OCI-LY3 (cell line): ENCODE data around the gene TESK2.

Source experiments
- H2AFZ ChIP-seq: fragments of 200-600, 300-600 bp; shearing (Covaris generic); 2 replicates; pipeline ENCODE4 v1.6.0; 2014; ENCODE audit warnings: antibody characterized with exemption, low read depth, low read length
- H3K27ac ChIP-seq: fragments of 200-600, 300-600 bp; sonication (generic); 2 replicates; pipeline ENCODE4 v1.5.1; 2014; ENCODE audit warnings: mild to moderate bottlenecking, low read length, moderate library complexity, mixed read lengths
- H3K27me3 ChIP-seq: fragments of 200-600, 300-600 bp; sonication (generic); 2 replicates; pipeline ENCODE4 v1.6.1; 2014; ENCODE audit warnings: low read depth, low read length, mixed read lengths
- H3K36me3 ChIP-seq: fragments of 200-600, 300-600 bp; sonication (generic); replicated peaks from 2 replicates; pipeline ENCODE3; 2014; ENCODE audit warnings: low read depth, low read length, mixed read lengths
- H3K4me1 ChIP-seq: fragments of 300-600, 200-600 bp; sonication (generic); 2 replicates; pipeline ENCODE4 v1.6.1; 2014; ENCODE audit warnings: low read length, mixed read lengths
- H3K4me2 ChIP-seq: fragments of 200-600, 300-600 bp; sonication (generic); 2 replicates; pipeline ENCODE4 v1.6.1; 2014; ENCODE audit warnings: low read length, mixed read lengths
- H3K4me3 ChIP-seq: fragments of 300-600, 200-600 bp; sonication (generic); 2 replicates; pipeline ENCODE4 v1.5.1; 2014; ENCODE audit warnings: antibody characterized with exemption, mild to moderate bottlenecking, low read length, moderate library complexity
- H3K79me2 ChIP-seq: fragments of 300-600, 200-600 bp; shearing (Covaris generic); 2 replicates; pipeline ENCODE4 v1.6.1; 2014; ENCODE audit warnings: mild to moderate bottlenecking, low read length, mixed read lengths
- H3K9ac ChIP-seq: fragments of 300-600, 200-600 bp; shearing (Covaris generic); 2 replicates; pipeline ENCODE4 v1.6.0; 2014; ENCODE audit warnings: mild to moderate bottlenecking, low read length, moderate library complexity
- H3K9me3 ChIP-seq: fragments of 200-600, 300-600 bp; shearing (Covaris generic); 2 replicates; pipeline ENCODE4 v1.6.1; 2014; ENCODE audit warnings: low read length, mixed read lengths; ENCODE audit not compliant: insufficient read depth
- H4K20me1 ChIP-seq: fragments of 200-600, 300-600 bp; sonication (generic); 2 replicates; pipeline ENCODE4 v1.6.1; 2016; ENCODE audit warnings: low read length, mixed read lengths; ENCODE audit not compliant: insufficient read depth
- EZH2phosphoT487 ChIP-seq: fragments of 200-600 bp; shearing (Covaris generic); IDR thresholded peaks from 2 replicates; pipeline ENCODE4 v1.6.1; 2018; ENCODE audit warnings: antibody characterized with exemption, mixed run types, low read depth
- TF ChIP-seq, protein P1 (sequence below): fragments of 200-600, 300-600 bp; sonication (generic); IDR thresholded peaks from 2 replicates; pipeline ENCODE4 v1.5.1; 2014; ENCODE audit warnings: antibody characterized with exemption, low read length, low read depth

Gene TESK2

DNA sequence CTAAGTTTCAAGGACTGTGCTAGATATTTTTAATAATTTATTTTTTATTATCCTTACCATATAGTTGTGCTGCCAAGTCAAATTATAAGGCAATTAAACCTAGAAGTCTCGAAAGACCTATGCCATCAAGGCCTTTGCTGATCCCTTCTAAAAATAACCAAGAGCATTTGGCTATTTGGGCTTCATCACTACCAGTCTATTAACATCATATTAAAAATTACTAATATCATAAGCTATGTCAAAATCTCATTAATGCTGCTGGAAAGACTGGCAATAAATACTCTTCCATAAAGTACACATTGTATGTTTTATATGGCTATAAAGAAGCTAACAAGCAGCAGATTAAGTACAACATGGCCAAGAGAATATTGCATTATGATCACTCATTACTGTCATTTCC, 107.8 kb downstream of the TESK2 start:
- Histone ChIP-seq H3K9me3 (no peaks in the 10 kb centered on the region), H4K20me1 (no peaks in the 10 kb centered on the region), H3K4me1 (no peaks in the 10 kb centered on the region), H3K36me3 (no peaks in the 10 kb centered on the region), H3K27me3 (no peaks in the 10 kb centered on the region), H3K4me2 (no peak overlapping the region), H3K4me3 (no peak overlapping the region), H3K9ac (no peak overlapping the region), H3K79me2 (no peaks in the 10 kb centered on the region), H3K27ac (no peak overlapping the region), H2AFZ (no peak overlapping the region)
- TF ChIP-seq, protein P1, sequence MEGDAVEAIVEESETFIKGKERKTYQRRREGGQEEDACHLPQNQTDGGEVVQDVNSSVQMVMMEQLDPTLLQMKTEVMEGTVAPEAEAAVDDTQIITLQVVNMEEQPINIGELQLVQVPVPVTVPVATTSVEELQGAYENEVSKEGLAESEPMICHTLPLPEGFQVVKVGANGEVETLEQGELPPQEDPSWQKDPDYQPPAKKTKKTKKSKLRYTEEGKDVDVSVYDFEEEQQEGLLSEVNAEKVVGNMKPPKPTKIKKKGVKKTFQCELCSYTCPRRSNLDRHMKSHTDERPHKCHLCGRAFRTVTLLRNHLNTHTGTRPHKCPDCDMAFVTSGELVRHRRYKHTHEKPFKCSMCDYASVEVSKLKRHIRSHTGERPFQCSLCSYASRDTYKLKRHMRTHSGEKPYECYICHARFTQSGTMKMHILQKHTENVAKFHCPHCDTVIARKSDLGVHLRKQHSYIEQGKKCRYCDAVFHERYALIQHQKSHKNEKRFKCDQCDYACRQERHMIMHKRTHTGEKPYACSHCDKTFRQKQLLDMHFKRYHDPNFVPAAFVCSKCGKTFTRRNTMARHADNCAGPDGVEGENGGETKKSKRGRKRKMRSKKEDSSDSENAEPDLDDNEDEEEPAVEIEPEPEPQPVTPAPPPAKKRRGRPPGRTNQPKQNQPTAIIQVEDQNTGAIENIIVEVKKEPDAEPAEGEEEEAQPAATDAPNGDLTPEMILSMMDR = no peak
- no peak for TF ChIP-seq EZH2phosphoT487

DNA sequence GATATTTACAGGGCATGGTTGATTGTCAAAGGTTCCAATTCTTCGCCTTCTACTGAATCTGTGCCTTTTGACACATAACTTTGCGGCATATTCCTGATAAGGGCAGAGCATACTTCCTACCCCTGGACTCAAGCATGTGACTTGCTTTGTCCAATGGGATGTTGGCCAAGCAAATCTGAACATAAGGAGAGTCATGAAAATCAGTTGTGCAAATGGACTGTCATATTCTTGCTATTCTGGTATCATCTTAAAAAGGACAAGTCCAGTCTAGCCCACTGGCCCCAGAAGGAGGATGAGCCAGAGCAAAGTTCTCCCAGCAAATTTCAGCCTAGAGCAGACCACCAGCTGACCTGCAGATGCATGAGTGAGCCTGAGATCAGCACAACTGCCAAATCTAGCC, 109.7 kb downstream of the TESK2 start:
- H3K27ac ChIP-seq = no peak overlapping the region
- no peaks in the 10 kb centered on the region for H3K79me2 ChIP-seq
- no peaks in the 10 kb centered on the region for H3K27me3 ChIP-seq
- no peaks in the 10 kb centered on the region for H3K4me1 ChIP-seq
- no peaks in the 10 kb centered on the region for H4K20me1 ChIP-seq
- H3K4me3 ChIP-seq = no peak overlapping the region
- H3K9ac ChIP-seq = no peak overlapping the region
- H2AFZ ChIP-seq = no peak overlapping the region
- no peaks in the 10 kb centered on the region for H3K9me3 ChIP-seq
- no peaks in the 10 kb centered on the region for H3K36me3 ChIP-seq
- H3K4me2 ChIP-seq = no peak overlapping the region
- TF ChIP-seq, protein P1 = no peak
- TF ChIP-seq EZH2phosphoT487 = no peak

- TF ChIP-seq, protein P1 = no peak
- no peak for TF ChIP-seq EZH2phosphoT487
- Histone ChIP-seq H3K4me2 (no peak overlapping the region), H3K27ac (no peak overlapping the region), H3K9me3 (no peaks in the 10 kb centered on the region), H2AFZ (no peak overlapping the region), H3K4me3 (no peak overlapping the region), H3K27me3 (no peaks in the 10 kb centered on the region), H3K79me2 (no peaks in the 10 kb centered on the region), H4K20me1 (no peaks in the 10 kb centered on the region), H3K4me1 (no peaks in the 10 kb centered on the region), H3K36me3 (no peaks in the 10 kb centered on the region), H3K9ac (no peak overlapping the region)
Observed at GRCh38 chr1:45380730-45381129, 110.2 kb downstream of the TESK2 start.

DNA sequence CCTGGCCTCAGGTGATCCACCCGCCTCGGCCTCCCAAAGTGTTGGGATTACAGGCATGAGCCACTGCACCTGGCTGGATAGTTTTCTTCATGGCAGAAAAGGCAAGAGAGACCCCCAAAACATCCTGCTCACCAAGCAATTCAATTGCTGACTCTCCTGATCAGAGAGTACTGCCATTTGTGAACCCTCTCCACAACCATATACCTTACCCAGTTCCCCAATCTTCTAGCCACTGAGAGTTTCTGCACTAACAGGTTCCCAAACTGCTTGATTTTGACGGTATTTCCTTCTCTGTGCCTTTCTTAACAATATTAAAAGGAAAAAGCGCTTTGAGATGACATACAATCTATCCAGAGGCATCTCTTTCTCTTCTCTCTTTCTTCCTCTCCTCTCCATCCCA, 110.8 kb downstream of the TESK2 start:
- H3K79me2 ChIP-seq = no peaks in the 10 kb centered on the region
- H3K4me2 ChIP-seq = no peak overlapping the region
- H3K9me3 ChIP-seq = no peaks in the 10 kb centered on the region
- no peaks in the 10 kb centered on the region for H3K36me3 ChIP-seq
- H3K4me3 ChIP-seq = no peak overlapping the region
- H3K9ac ChIP-seq = no peak overlapping the region
- no peaks in the 10 kb centered on the region for H3K27me3 ChIP-seq
- no peaks in the 10 kb centered on the region for H3K4me1 ChIP-seq
- no peak overlapping the region for H2AFZ ChIP-seq
- no peak overlapping the region for H3K27ac ChIP-seq
- no peaks in the 10 kb centered on the region for H4K20me1 ChIP-seq
- TF ChIP-seq EZH2phosphoT487 = no peak
- TF ChIP-seq, protein P1 = no peak
